ENCODE results near the gene SDK1.

DNA sequence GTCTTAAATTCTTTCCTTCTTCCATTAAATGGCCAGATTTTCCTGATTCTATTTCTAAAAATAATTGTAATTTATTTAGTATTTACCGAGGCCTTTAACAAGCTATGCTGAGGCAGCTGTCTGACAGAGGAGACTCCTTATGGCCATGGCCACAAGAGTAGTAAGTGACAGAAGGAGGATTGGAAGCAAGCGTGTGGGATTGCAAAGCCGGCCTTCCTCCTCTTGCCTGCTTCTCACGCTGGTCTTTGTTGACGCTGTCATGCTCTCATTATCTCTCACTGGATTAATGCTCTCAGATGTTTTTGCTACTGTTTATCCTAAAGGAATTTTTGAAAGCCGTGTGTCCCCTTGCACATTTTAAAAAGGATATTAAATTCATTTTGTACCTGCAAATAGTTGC is 546.3 kb downstream of the SDK1 start:
- no peak for TF ChIP-seq CTCF (IDR thresholded peaks at IDR 0.05; ENCODE audit: low read depth, low read length, missing input control)
- no peak for TF ChIP-seq GABPA (IDR thresholded peaks at IDR 0.05 in 1 of 2, conservative IDR thresholded peaks at IDR 0.05 in 1 of 2)

Measured in liver (tissue), 3 donors.